ENCODE data around the gene CHAT.

DNA sequence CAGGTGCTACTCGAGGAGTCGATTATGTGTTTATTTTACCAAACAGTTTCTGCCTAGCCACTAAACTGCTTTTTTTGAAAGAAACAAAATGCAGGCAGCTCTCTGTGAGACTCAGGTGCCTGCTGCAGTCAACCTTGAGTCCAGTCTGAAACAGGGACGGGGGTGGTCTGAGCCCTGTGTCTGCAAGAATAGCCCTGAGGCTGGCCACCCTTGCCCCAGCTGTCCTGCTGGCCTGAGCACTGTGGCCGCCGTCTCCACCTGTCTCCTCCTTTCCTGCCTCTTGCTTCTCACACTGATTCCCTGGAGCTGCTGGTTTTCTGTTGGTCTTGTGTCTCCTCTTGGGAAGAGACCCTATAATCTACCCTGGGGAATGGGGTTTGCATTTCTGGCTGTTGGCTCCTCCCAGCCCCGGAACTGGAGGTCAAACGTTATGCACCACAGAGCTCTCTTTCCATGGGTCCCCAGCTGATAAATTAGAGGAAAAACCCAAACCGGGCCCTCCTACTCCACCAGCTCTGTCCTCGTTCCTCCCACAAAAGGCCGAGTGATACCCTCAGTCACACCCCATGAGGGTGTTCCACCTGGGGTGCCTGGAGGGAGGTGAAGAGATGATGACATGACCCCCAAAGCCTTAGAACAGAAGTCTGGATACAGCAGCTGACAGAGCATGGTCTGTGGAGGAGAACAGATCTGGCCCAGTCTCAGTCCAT is 18.7 kb upstream of the CHAT start:
- TF ChIP-seq CTCF (IDR thresholded peaks at IDR 0.05; ENCODE audit: low read length) (no peak), EZH2 (optimal IDR thresholded peaks at IDR 0.05; ENCODE audit: low read depth, low read length) (no peak), EZH2phosphoT487 (IDR thresholded peaks at IDR 0.05; ENCODE audit: low read length) (no peak)
